ENCODE data around the gene COASY.

Gene COASY

GRCh38 chr17:42578282-42578869 is 16.4 kb downstream of the COASY start:
- TF ChIP-seq CSRNP3 (CRISPR knock-in tag; IDR thresholded peaks at IDR 0.05) (no peak), OSR1 (CRISPR knock-in tag; IDR thresholded peaks at IDR 0.05) (no peak), ARNTL (CRISPR knock-in tag; IDR thresholded peaks at IDR 0.05; ENCODE audit: borderline replicate concordance, low read depth) (no peak), TCF4 (CRISPR knock-in tag; IDR thresholded peaks at IDR 0.05; ENCODE audit: borderline replicate concordance) (no peak), CSDC2 (CRISPR knock-in tag; IDR thresholded peaks at IDR 0.05) (no peak), ZFP30 (CRISPR knock-in tag; IDR thresholded peaks at IDR 0.05) (no peak), ZNF8 (CRISPR knock-in tag; IDR thresholded peaks at IDR 0.05) (no peak), TOX (CRISPR knock-in tag; IDR thresholded peaks at IDR 0.05; ENCODE audit: borderline replicate concordance) (no peak)
- peak; percentile 78 for ATAC-seq

DNA sequence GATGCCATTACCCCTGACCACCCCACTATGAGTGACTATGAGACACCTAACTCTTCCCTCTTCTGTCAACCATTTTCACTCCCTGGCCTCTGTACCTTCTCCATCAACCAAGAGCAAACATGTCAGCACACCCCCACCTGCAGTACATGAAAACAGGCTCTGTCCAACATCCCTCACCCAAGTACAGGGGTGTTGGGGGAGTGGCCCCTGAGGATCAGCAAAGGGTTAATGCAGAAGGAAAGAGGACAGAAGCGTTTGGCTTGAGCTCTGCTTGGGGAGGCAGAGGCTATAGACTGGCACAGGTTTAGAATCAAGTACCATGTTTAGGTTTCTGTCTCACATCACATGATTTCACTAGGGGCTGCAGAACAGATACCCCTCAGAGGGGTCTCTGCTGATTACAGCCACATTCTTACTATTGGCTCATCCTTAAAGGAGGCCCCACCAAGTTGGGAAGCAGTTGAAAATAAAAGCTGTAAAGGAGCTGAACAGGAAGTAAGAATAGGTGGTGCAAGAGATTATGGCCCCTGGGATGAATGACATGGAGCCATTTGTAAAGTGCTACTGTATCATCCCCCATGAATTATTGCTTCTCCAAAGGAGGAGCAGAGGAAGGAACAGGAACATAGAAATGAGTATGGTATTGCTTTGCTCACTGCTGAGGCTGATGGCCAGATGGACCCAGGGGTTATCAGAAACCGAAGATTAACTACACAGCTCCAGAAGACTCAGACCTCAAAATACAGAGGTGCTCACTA is 18.0 kb downstream of the COASY start:
- no peak for TF ChIP-seq ARNTL (CRISPR knock-in tag; IDR thresholded peaks at IDR 0.05; ENCODE audit: borderline replicate concordance, low read depth)
- ATAC-seq: no peak

DNA sequence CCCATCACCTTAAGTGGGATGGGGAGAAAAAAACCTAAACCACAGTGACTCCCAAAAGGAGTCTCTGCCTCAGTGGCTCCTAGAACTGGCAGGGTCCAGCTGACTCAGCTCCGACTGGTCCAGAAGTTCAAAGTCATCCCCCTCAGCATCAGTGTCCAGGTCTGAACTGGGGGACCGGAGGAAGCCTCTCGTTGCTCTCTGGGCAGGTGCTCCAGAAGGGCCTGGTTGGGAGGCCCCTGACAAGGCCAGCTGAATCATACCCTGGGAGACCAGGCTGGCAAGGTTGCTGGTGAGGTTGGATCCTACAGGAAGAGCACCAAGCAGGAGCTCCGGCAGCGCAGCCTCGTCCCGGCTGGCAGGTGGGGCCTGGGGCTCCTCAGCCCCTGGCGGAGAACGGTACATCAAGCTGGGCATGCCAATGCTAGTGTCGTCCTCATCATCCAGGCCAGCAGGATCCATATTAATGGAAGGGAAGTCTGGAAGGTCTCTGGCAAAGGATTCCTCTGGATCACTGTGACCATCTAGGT is 19.9 kb downstream of the COASY start:
- no peak for ATAC-seq

More for the DNA sequence above, 19.9 kb downstream of the COASY start:
- no peak for TF ChIP-seq GLIS3 (CRISPR knock-in tag; IDR thresholded peaks at IDR 0.05)
- no peak for TF ChIP-seq ARNTL (CRISPR knock-in tag; IDR thresholded peaks at IDR 0.05; ENCODE audit: borderline replicate concordance, low read depth)
- TF ChIP-seq ZNF8 (CRISPR knock-in tag; IDR thresholded peaks at IDR 0.05): no peak
- TF ChIP-seq ZNF565 (CRISPR knock-in tag; conservative IDR thresholded peaks at IDR 0.05; ENCODE audit: low read depth): no peak
- no peak for TF ChIP-seq ESRRG (CRISPR knock-in tag; IDR thresholded peaks at IDR 0.05)
- no peak for TF ChIP-seq CREB5 (CRISPR knock-in tag; IDR thresholded peaks at IDR 0.05; ENCODE audit: low read depth)
- no peak for TF ChIP-seq TCF4 (CRISPR knock-in tag; IDR thresholded peaks at IDR 0.05; ENCODE audit: borderline replicate concordance)
- TF ChIP-seq ZC3H10 (CRISPR knock-in tag; IDR thresholded peaks at IDR 0.05): no peak
- TF ChIP-seq TOX (CRISPR knock-in tag; IDR thresholded peaks at IDR 0.05; ENCODE audit: borderline replicate concordance): no peak
- TF ChIP-seq ZFP3 (CRISPR knock-in tag; IDR thresholded peaks at IDR 0.05): no peak
- no peak for TF ChIP-seq PPARA (CRISPR knock-in tag; IDR thresholded peaks at IDR 0.05; ENCODE audit: borderline replicate concordance)
- no peak for TF ChIP-seq ISL1 (CRISPR knock-in tag; IDR thresholded peaks at IDR 0.05)
- TF ChIP-seq TSHZ2 (CRISPR knock-in tag; IDR thresholded peaks at IDR 0.05): no peak
- no peak for TF ChIP-seq ZNF70 (CRISPR knock-in tag; IDR thresholded peaks at IDR 0.05)
- no peak for TF ChIP-seq RARB (CRISPR knock-in tag; IDR thresholded peaks at IDR 0.05)
- TF ChIP-seq POU6F1 (CRISPR knock-in tag; IDR thresholded peaks at IDR 0.05; ENCODE audit: borderline replicate concordance, low read depth): no peak
- no peak for TF ChIP-seq CSDC2 (CRISPR knock-in tag; IDR thresholded peaks at IDR 0.05)
- TF ChIP-seq BACH2 (CRISPR knock-in tag; IDR thresholded peaks at IDR 0.05; ENCODE audit: borderline replicate concordance): no peak
- no peak for TF ChIP-seq CSRNP3 (CRISPR knock-in tag; IDR thresholded peaks at IDR 0.05)

Measured in SK-N-SH treated with all-trans-retinoic acid at 6 μM for 48 hours (cell line).